ENCODE results near the gene WDR45B. TPM values are rescaled to one million over a fixed set of nuclear protein-coding genes. Genes with fewer than 3 reads are reported as not detected.

WDR45B gene
- 100 to 1,000 TPM in 1 of 2 donors, 10 to 100 TPM in 1; 97.8 to 146 TPM for total RNA-seq

DNA sequence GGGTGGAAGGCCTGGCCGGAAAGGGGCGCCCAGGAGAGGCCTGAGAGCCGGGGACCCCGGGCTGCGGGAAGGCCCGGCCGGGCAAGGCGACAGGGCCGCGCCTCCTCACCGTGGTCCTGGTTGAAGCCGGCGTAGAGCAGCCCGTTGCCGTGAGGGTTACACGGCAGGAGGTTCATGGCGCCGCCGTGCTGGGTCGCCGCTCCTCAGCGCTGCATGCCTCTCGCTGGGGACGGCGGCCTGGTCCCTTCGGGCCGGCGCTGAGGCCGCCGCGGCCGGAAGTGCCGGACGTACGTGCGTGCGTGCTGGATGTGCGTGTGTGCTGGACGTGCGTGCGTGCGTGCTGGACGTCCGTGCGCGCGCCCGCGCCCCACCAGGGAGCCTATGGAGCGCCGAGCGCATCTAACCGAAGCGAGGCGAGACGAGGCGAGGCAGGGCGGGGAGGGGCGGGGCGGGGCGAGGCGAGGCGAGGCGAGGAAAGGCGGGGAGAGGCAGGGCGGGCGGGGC, at the start of gene WDR45B:
Gene WDR45B, minus strand, starts transcription at position 280 of the 504 bp plus-strand sequence. Its CDS starts 104 bp downstream, at position 176.
- 1% methylated on average over 34 of the region's 67 CpGs for WGBS
- peak within 1 kb of the TSS; percentile 92 to 100 for H3K4me3 ChIP-seq
- H3K27ac ChIP-seq = peak within 1 kb of the TSS; percentile 94 to 99
- no peaks in the 10 kb centered on the region for H3K27me3 ChIP-seq (replicated peaks; ENCODE audit: insufficient read depth)
- no peaks in the 10 kb centered on the region for H3K9me3 ChIP-seq
- TF ChIP-seq POLR2A (IDR thresholded peaks at IDR 0.05) (peak; percentile 98), POLR2AphosphoS5 (IDR thresholded peaks at IDR 0.05) (peak; percentile 88)
- TF ChIP-seq, protein P1, sequence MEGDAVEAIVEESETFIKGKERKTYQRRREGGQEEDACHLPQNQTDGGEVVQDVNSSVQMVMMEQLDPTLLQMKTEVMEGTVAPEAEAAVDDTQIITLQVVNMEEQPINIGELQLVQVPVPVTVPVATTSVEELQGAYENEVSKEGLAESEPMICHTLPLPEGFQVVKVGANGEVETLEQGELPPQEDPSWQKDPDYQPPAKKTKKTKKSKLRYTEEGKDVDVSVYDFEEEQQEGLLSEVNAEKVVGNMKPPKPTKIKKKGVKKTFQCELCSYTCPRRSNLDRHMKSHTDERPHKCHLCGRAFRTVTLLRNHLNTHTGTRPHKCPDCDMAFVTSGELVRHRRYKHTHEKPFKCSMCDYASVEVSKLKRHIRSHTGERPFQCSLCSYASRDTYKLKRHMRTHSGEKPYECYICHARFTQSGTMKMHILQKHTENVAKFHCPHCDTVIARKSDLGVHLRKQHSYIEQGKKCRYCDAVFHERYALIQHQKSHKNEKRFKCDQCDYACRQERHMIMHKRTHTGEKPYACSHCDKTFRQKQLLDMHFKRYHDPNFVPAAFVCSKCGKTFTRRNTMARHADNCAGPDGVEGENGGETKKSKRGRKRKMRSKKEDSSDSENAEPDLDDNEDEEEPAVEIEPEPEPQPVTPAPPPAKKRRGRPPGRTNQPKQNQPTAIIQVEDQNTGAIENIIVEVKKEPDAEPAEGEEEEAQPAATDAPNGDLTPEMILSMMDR (IDR thresholded peaks at IDR 0.05) = peak in 1 of 4 experiments; percentile 16
- no peaks in the 10 kb centered on the region for H3K4me1 ChIP-seq (replicated peaks)
- intact Hi-C loops (cut with DNase I) = loop anchor here (2.0 to 5.0 kb wide), 2 partner anchors 51 to 104 kb away; partner anchors contain the start of genes RAB40B and TBCD
- DNase-seq (ENCODE audit: low spot score) = peak; percentile 94
- peaks cover 0 to 5% of the 10 kb centered on the region in 2 donors for H3K36me3 ChIP-seq

DNA sequence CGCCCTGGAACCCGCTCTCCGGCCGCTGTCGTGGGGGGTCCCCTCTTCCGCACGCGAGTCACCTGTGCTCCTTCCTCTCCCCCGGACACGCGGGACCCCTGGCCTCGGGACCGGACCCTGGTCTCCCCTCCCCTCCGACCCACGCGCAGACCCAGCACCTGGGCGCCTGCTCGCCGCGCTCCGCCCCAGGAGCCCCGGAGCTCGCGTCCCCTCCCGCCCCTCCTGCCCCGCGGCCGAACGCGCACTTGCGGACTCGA, 49.5 kb upstream of the WDR45B start:
- intact Hi-C loops (cut with DNase I) = loop anchor here (2.0 kb wide), 1 partner anchor 49 kb away; the partner anchor contains the start of gene WDR45B
- no peaks in the 10 kb centered on the region for H3K27me3 ChIP-seq (replicated peaks; ENCODE audit: insufficient read depth)
- peak overlapping the region in 1 of 2 donors; percentile 67 for H3K27ac ChIP-seq
- TF ChIP-seq POLR2A (IDR thresholded peaks at IDR 0.05) = no peak
- no peak for TF ChIP-seq POLR2AphosphoS5 (IDR thresholded peaks at IDR 0.05)
- TF ChIP-seq, protein P1 (IDR thresholded peaks at IDR 0.05) = no peak
- 2% methylated on average over 20 of the region's 32 CpGs for WGBS
- H3K36me3 ChIP-seq = no peaks in the 10 kb centered on the region
- peak overlapping the region; percentile 76 to 83 for H3K4me3 ChIP-seq
- no peak for DNase-seq (ENCODE audit: low spot score)
- H3K4me1 ChIP-seq (replicated peaks) = peaks cover 12% of the 10 kb centered on the region
- H3K9me3 ChIP-seq = no peaks in the 10 kb centered on the region

DNA sequence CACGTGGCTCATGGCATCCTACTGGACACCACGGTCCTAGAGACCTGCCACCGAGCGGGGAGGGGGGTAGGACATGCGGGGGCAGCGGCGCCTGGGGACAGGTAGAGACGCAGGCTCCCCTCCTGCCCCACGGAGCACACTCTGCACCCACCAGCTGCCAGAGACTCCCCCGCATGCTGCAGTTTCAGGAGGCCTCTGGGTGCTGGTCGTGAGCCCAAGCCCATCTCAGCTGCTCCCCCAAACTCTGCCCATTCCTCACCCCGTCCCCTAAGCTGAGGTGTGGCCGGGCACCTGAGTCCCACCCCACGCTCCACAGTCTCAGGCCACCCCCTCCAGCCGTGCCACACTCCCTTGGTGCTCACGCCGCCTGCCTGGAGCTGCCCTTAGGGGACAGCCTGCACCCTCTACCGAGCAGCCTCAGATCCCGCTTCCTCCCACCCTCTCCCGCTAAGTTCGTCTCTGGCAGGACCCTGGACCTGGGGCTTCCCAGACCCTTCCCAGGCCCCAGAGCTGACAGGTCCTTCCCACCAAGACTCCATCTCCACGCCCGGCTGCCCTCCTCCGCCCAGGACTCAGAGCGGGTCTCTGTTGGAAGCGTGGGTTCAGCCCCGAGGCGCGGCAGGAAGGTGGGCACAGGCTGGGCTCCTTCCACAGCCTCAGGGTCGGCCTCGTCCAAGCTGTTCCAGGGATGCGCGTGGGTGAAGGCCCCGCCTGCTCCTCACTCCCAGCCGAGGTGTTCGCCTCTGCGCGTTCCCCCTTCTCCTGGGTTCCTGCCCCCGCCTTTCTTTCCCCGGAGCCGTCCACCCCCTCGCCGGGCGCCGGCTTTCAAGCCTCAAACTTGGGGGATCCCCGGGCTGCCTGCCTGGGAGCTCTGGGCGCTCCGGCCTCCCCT, 48.9 kb upstream of the WDR45B start:
- Histone ChIP-seq H3K27ac (peak overlapping the region in 1 of 2 donors; percentile 67), H3K9me3 (no peaks in the 10 kb centered on the region), H3K4me1 (replicated peaks) (peaks cover 12% of the 10 kb centered on the region), H3K27me3 (replicated peaks; ENCODE audit: insufficient read depth) (no peaks in the 10 kb centered on the region), H3K4me3 (peak overlapping the region; percentile 76 to 83), H3K36me3 (no peaks in the 10 kb centered on the region)
- TF ChIP-seq POLR2A (IDR thresholded peaks at IDR 0.05) = no peak
- TF ChIP-seq, protein P1 (IDR thresholded peaks at IDR 0.05) = no peak
- TF ChIP-seq POLR2AphosphoS5 (IDR thresholded peaks at IDR 0.05) = no peak
- intact Hi-C loops (cut with DNase I) = no loop called here
- no peak for DNase-seq (ENCODE audit: low spot score)
- WGBS = 23% methylated on average over 42 of the region's 48 CpGs

DNA sequence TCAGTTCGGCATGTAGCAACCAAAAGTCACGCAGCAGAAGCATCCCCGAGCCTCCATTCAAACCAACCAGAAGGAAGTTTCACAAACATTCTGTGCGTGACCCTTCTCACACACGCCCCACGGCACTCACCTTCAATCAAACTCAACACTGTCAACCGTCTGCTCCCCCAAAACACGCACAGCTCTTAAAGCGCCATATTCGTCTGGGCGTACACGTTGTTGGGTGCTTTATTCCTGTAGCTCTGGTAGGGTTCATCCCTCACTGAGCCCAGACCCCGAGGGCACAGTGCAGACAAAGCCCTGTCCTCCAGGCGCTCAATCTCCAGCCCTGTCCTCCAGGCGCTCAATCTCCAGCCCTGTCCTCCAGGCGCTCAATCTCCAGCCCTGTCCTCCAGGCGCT, 48.0 kb upstream of the WDR45B start:
- no peak overlapping the region for H3K4me3 ChIP-seq
- TF ChIP-seq POLR2A (IDR thresholded peaks at IDR 0.05) = no peak
- H3K36me3 ChIP-seq = no peaks in the 10 kb centered on the region
- no peaks in the 10 kb centered on the region for H3K9me3 ChIP-seq
- no peak overlapping the region for H3K27ac ChIP-seq
- no peak for DNase-seq (ENCODE audit: low spot score)
- WGBS = 96% methylated on average over 15 of the region's 17 CpGs
- no peaks in the 10 kb centered on the region for H3K27me3 ChIP-seq (replicated peaks; ENCODE audit: insufficient read depth)
- intact Hi-C loops (cut with DNase I) = no loop called here
- peaks cover 9% of the 10 kb centered on the region for H3K4me1 ChIP-seq (replicated peaks)

DNA sequence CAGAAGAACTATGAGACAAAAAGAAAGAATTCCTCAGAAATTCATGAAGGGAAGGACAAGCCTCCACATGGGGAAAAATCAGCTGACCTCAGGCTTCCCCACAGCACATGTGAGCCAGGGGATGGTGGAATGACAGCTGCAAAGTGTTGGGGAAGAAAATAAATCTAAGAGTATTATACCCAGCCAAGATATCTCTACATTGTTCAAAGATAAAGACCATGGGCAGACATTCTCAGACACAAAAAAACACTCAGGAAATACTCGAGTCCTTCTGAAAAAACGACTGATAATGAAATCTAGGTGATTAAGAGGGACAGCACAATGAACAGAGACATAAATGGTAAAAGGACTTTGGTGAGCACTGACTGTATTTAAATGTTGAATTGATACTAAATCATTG, 46.4 kb upstream of the WDR45B start:
- no peak for DNase-seq (ENCODE audit: low spot score)
- H3K9me3 ChIP-seq = no peaks in the 10 kb centered on the region
- H3K36me3 ChIP-seq = no peaks in the 10 kb centered on the region
- WGBS = 81% methylated on average over 2 of the region's 2 CpGs
- H3K27ac ChIP-seq = no peak overlapping the region
- H3K4me1 ChIP-seq (replicated peaks) = peaks cover 9% of the 10 kb centered on the region
- intact Hi-C loops (cut with DNase I) = no loop called here
- H3K4me3 ChIP-seq = no peak overlapping the region
- no peaks in the 10 kb centered on the region for H3K27me3 ChIP-seq (replicated peaks; ENCODE audit: insufficient read depth)
- TF ChIP-seq POLR2AphosphoS5 (IDR thresholded peaks at IDR 0.05) (no peak), POLR2A (IDR thresholded peaks at IDR 0.05) (no peak)
- TF ChIP-seq, protein P1 (IDR thresholded peaks at IDR 0.05) = no peak

Data from prostate gland (tissue), 2 donors.